ENCODE results near the gene NXN. TPM values are rescaled to one million over a fixed set of nuclear protein-coding genes. Genes with fewer than 3 reads are reported as not detected.

NXN gene
- total RNA-seq, 6 experiments from 2014 or later, result 81.7 to 93.8 (median 92.2) TPM

- DNase-seq, result no peak
- Mint-ChIP-seq H3K27ac (no peak overlapping the region), H3K4me1 (ENCODE audit: low read depth) (peaks cover 4% of the 10 kb centered on the region)
Measured at GRCh38 chr17:992933-993332, 13.4 kb upstream of the NXN start.

GRCh38 chr17:988561-988960 is 9.0 kb upstream of the NXN start:
- no peaks in the 10 kb centered on the region for H3K4me1 Mint-ChIP-seq (ENCODE audit: low read depth)
- H3K27me3 Mint-ChIP-seq (ENCODE audit: insufficient read depth), result peaks cover 3% of the 10 kb centered on the region
- no peak overlapping the region for H3K27ac Mint-ChIP-seq
- H3K36me3 Mint-ChIP-seq (ENCODE audit: low read depth), result no peaks in the 10 kb centered on the region
- no peaks in the 10 kb centered on the region for H3K9me3 Mint-ChIP-seq
- no peak for DNase-seq
- H3K4me3 Mint-ChIP-seq, result no peak overlapping the region
- no peak for TF ChIP-seq CTCF (IDR thresholded peaks at IDR 0.05)

More at GRCh38 chr17:992933-993332, 13.4 kb upstream of the NXN start:
- Mint-ChIP-seq H3K36me3 (ENCODE audit: low read depth) (no peaks in the 10 kb centered on the region), H3K4me3 (no peak overlapping the region), H3K27me3 (ENCODE audit: insufficient read depth) (peaks cover 3% of the 10 kb centered on the region), H3K9me3 (peaks cover 12% of the 10 kb centered on the region)
- no peak for TF ChIP-seq CTCF (IDR thresholded peaks at IDR 0.05)

GRCh38 chr17:987931-988330 is 8.4 kb upstream of the NXN start:
- Mint-ChIP-seq H3K36me3 (ENCODE audit: low read depth) (no peaks in the 10 kb centered on the region), H3K27me3 (ENCODE audit: insufficient read depth) (peaks cover 3% of the 10 kb centered on the region), H3K4me1 (ENCODE audit: low read depth) (no peaks in the 10 kb centered on the region), H3K4me3 (no peak overlapping the region), H3K27ac (no peak overlapping the region), H3K9me3 (no peaks in the 10 kb centered on the region)
- no peak for DNase-seq
- TF ChIP-seq CTCF (IDR thresholded peaks at IDR 0.05), result no peak

- Mint-ChIP-seq H3K4me3 (no peak overlapping the region), H3K4me1 (ENCODE audit: low read depth) (no peaks in the 10 kb centered on the region; the same call in 1 of the 2 replicates), H3K36me3 (ENCODE audit: low read depth) (no peaks in the 10 kb centered on the region), H3K27ac (no peak overlapping the region), H3K27me3 (ENCODE audit: insufficient read depth) (no peaks in the 10 kb centered on the region; the same call in none of the 2 replicates), H3K9me3 (no peaks in the 10 kb centered on the region)
- DNase-seq, result no peak
- TF ChIP-seq CTCF (IDR thresholded peaks at IDR 0.05), result no peak
Measured at GRCh38 chr17:986322-986929, 6.8 kb upstream of the NXN start.

- Mint-ChIP-seq H3K36me3 (ENCODE audit: low read depth) (no peaks in the 10 kb centered on the region), H3K4me3 (no peak overlapping the region)
- no peak for TF ChIP-seq CTCF (IDR thresholded peaks at IDR 0.05)
Measured at GRCh38 chr17:983921-984320, 4.3 kb upstream of the NXN start.

More at GRCh38 chr17:983921-984320, 4.3 kb upstream of the NXN start:
- Mint-ChIP-seq H3K9me3 (no peaks in the 10 kb centered on the region), H3K27ac (no peak overlapping the region), H3K27me3 (ENCODE audit: insufficient read depth) (peaks cover 1% of the 10 kb centered on the region), H3K4me1 (ENCODE audit: low read depth) (peaks cover 13% of the 10 kb centered on the region)
- no peak for DNase-seq
